GM21528 (cell line): ENCODE measurements around the gene CDHR3.
"Not testable (repeated sequence)": the region's sequence is repeated elsewhere in the genome, so short reads cannot be mapped to it uniquely, and the experiment has no call there.

Experiments used
- ATAC-seq: cut with Tn5 transposase; IDR thresholded peaks from one replicate; pipeline ENCODE4 v1.9.1; 2021; ENCODE audit warnings: mild to moderate bottlenecking, moderate library complexity; ENCODE audit not compliant: unreplicated experiment, low FRiP score

Gene CDHR3

DNA sequence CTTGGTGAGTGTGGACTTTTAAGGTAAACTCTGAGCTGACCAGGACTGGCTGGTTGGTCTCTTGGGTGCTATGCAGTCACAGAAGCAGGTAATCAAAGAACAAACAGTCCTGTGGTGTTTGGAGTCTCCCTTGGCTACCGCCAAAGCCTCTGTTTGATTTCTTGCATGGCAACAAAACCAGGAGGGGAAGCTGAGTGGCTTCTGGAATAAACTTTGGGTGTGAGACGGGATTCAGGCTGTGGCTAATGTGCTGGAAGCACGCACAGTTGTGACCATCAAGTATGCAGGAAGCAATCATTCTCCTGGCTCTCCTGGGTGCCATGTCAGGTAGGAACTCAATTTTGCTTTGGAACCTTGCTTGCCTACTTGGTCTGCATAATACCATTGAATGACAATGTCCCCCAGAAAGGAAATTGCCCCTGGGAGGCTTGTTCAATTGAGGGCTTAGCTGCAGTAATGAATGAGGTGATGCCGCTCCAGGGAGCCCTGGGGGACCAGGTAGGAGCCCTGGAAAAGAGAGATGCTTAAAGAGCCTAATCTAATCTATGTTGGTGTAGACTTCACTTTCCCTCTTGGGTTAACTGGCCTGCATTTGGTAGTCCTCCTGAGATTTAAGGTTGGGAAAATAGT is at the start of gene CDHR3:
CDHR3 (plus strand) TSS at position 227 of the 630 bp plus-strand sequence; CDS start at position 282, 55 bp downstream.
- ATAC-seq, result no peak

DNA sequence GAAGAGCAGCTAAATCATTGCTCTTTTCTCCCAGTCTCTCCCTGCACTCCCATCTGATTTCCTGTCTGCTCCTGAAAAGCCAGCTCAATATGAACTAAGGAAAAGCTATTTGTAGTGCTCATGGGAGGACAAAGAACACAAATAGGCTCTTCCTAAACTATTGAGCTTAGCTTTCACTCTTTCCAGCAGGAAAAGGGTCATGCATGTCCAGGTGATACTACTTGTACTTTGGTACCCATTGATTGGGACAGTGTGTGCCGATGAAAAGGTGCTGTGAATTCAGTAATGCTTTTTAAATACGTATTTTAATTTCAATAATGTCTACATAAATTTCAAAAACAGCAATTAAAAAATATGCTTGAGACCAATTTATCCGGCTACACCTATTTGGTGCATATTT is 49.1 kb upstream of the CDHR3 start:
- no peak for ATAC-seq

DNA sequence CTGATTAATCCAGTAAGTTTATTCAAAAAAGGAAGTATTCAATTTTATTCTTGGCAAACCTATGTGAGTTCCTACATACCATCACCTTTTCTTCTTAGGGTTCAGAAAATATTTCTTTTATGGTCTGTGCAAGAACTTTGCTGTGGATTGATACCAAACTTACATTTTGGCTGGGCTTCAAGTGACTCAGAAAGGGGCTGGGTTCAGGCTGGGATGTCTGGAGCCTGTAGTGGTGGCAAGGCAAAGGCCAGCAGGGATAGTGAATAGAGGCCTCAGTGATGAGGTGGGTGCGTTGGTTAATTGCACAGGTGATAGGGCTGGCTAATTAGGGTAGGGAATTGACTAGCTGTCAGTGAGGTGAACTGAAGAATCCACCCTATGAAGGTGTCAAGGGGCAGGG is 46.5 kb upstream of the CDHR3 start:
- no peak for ATAC-seq

DNA sequence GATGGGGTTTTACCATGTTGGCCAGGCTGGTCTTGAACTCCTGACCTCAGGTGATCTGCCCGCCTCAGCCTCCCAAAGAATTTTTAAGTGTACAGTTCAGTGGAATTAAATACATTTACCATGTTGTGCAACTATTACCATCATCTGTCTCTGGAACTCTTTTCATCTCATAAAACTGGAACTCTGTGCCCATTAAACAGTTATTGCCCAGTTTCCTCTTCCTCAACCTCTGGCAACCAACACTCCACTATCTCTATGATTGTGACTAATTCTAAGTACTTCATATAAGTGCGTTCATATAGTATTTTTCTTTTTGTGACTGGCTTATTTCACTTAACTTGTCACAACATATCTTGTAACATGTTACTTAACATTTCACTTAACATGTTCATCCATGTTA is 45.4 kb upstream of the CDHR3 start:
- ATAC-seq, result no peak

GRCh38 chr7:105920766-105921165 is 42.3 kb upstream of the CDHR3 start:
- ATAC-seq, result no peak

DNA sequence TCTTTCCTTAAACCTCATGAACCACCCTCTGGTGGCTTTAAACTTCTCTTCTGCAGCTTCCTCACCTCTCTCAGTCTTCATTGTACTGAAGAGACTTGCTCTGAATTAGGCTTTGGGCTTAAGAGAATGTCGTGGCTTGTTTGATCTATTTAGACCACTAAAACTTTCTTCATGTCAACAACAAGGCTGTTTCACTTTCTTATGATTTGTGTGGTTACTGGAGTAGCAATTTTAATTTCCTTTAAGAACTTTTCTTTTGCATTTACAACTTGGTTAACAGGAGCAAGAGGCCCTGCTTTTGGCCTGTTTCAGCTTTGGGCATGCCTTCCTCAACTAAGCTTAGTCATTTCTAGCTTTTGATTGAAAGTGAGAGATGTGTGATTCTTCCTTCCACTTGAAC is 38.1 kb upstream of the CDHR3 start:
- ATAC-seq, result no peak

DNA sequence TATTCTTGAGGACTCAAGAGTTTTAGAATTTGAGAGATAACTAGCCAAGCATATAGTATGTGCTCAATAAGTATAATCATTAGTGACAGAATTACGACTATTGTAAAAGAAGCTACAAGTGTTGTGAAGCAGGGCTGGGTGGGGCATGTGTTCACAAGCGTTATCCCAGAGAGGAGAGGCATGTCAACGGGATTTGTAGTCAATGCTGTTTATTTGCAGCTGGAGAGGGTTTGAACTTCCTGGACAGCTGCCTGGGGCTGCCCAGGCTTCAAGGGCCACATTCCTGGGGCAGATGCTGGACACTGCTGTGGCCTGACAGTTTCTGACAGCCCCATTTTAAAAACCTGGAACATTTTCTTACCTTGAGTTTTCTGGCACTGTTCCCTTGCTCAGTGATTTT is 36.9 kb upstream of the CDHR3 start:
- no peak for ATAC-seq

DNA sequence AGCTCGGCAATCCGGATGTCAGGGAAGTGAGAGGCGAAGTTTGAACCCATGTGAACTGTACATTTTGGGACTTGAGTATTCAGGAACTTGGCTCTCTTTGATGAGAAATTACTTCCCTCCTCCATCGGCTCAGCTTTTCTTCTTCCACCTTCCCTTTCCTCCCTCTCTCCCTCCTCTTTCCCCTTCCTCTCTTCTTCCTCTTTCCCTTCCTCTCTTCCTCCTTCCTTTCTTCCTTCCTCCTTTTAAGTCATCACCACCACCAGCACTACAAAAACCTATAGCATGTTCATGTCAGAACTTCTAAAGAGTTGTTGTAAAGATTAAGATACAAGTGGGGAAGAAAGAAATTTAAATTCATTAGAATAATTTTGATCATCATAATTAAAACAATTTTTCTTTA is 31.9 kb upstream of the CDHR3 start:
- no peak for ATAC-seq

DNA sequence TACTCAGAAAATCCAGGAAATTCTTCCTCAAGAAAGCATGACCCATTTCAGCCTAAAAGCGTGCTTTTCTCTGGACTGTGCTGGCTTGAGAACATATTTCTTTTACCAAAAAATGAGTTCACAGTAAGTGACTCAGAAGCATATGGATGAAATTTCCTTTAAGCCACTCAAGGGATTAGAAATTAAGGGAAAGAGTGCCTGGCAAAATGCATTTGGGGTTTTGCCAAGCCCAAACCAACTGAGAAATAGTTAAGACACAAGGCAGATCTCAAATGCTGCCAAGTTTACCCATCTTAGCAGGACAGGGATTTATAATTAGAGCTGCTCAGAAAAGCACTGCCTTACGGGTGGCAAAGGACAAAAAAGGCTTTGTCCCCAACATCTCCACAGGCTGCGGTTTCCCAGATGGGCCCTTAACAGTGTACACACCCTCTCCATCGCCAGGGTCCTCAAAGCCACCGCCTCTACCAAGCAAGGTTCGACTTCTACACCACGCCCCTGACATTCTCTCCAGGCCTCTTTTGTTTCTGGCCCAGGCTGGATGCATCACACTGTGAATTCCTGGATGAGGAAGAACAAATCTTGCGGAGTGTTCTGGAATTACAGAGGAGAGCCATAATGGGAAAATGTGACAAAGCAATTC is 30.1 kb upstream of the CDHR3 start:
- no peak for ATAC-seq

- ATAC-seq, result no peak
These were observed 28.4 kb upstream of the CDHR3 start for GRCh38 chr7:105934572-105935185.

DNA sequence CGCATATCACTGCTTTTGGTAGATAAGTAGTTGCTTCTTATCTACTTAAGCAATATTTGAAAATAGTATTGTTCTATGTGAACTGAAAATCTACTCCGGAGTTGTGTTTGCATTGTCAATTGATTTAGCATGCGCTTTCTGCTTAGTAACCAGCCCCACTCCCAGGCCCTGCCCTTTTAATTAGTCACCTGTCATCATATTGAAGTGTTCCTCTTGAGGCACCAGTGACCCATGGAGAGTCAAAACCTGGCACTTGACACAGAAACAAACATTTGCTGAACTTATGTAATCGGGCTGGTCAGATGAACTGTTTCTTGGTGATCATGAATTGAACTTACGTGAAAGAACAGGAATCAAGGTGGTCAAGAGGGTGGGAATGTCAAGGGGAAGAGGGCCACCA is 27.8 kb upstream of the CDHR3 start:
- no peak for ATAC-seq

DNA sequence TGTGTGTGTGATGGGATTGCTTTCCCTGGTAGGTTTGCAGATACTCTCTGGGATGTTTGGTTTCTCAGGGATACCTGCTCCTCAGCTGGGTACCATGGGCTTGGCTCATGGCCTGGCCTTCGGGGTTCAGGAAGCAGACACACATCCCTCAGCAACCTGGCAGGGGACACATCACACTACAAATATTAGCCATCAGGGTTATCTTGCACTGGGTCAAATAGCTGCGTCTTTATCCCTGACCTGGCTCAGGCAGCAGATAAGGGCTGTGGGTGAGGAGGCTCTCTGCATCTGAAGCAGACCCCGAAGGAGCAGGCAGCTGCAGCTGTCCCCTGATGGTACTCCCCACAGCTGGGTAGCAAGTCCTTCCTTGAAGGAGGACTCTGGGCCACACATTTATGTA is 25.7 kb upstream of the CDHR3 start:
- no peak for ATAC-seq

DNA sequence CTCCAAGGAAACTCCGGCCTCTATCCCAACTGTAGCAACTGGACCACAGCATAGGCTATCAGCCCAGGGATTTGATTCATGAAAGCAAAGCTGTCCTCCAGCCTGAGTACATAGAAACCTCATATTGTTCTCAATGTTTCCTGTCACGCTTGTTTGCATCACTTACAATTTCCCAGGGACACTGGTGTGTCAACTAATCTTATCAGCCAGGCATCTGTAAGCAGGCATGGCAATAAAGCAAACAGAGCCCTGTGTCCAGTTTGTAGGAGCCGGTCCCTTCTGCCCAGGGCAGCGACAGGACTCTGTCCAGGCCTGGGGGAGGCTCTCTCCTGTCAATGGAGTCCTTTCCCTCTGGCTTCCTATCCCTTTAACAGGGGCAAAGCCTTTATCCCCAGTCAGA is 23.0 kb upstream of the CDHR3 start:
- ATAC-seq, result no peak

DNA sequence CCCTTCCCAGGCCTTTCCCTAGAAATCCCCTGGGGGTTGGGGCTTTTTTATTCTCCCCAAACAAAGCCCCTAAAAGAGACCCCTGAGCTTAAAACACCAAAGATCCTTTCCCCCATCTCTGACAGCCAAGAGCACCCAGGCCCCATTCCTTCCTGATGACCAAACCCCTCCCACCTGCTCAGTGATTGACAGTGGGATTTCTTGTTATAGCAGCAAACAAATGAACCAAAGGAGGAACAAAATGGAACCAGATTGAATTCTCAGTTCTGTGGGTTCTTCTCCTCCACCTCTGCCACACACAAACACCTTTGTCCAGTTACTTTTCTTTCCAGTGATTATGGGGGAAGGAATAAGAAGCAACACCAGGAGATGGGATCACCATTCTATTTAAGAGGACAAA is 21.5 kb upstream of the CDHR3 start:
- ATAC-seq, result no peak

- ATAC-seq, result no peak
These were observed 19.6 kb upstream of the CDHR3 start for GRCh38 chr7:105943486-105943885.

GRCh38 chr7:105945848-105946247 is 17.2 kb upstream of the CDHR3 start:
- no peak for ATAC-seq

DNA sequence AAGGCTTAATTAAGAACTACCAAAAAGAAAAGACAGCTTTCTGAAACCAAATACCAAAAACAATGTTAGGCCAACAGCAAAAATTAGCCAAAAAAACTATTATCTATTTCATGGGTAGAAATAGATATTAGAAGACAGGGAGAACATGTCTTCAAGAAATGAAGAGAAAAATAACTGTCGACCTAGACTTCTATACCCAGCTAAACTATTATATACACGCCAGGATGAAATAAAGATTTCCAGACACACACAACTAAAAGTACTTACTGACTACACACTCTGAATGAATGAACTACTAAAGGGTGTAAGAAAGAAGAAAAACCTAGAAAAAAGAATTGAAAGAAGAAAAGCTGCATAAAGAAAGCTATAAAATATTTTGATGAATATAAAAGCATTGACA is 11.5 kb upstream of the CDHR3 start:
- ATAC-seq, result no peak

DNA sequence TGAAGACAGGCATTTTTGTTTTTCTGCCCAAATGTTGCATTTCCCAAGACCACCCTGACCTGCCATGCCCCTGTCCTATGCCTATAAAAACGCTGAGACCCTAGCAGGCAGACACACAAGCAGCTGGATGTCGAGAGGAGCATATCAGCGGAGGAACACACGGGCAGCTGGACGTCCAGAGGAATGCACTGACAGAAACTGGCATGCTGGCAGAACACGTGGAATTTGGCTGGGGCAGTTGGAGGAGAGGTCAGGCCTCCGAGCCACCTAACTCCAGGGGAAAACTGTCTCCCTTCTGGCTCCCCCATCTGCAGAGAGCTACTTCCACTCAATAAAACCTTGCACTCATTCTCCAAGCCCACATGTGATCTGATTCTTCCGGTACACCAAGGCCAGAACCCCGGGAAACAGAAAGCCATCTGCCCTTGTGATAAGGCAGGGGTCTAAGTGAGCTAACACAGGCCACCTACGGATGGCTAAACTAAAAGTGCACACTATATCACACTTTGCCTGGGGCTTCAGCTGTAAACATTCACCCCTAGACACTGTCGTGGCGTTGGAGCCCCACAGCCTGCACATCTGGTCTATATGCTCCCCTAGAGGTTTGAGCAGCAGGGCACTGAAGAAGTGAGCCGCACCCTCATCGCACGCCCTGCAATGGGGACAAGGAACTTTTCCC is 10.0 kb upstream of the CDHR3 start:
- no peak for ATAC-seq

- no peak for ATAC-seq
These were observed 8.4 kb upstream of the CDHR3 start for GRCh38 chr7:105954711-105955110.

DNA sequence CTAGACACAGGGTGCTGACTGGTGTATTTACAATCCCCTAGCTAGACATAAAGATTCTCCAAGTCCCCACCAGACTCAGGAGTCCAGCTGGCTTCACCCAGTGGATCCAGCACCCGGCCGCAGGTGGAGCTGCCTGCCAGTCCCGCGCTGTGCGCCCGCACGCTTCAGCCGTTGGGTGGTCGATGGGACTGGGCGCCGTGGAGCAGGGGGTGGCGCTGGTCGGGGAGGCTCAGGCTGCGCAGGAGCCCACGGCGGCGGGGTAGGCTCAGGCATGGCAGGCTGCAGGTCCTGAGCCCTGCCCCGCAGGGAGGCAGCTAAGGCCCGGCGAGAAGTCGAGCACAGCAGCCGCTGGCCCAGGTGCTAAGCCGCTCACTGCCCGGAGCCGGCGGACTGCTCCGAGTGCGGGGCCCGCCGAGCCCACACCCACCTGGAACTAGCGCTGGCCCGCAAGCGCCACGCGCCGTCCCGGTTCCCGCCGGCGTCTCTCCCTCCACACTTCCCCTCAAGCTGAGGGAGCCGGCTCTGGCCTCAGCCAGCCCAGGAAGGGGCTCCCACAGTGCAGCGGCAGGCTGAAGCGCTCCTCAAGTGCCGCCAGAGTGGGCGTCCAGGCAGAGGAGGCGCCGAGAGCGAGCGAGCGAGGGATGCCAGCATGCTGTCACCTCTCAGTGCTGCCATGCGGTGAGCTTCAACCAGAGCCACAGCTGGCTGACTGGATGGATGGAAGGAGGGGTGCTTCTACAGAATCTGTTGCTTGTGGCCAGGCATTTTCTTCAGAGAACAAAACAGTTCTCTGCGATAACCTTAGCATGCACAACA is 7.2 kb upstream of the CDHR3 start:
- ATAC-seq, result not testable (repeated sequence)

DNA sequence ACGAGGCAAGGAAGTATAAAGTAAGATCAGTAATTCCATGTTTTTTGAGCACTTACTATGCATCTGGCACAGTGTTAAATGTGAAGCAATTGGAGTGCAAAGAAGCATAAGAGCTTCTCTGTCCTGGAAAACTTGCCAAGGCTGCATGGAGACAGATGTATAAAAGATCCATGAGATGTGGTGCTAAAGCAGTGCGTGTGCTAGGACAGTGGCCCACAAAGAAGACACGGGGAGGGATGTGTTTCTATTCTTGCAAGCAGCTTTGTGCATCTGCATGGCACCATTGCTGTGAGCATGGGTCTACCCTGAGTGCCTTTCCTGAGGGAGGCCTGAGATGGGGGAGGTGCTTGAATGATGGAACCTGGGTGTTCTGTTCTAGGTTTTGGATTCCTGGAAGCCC is 5.1 kb upstream of the CDHR3 start:
- no peak for ATAC-seq
